SK-N-SH (cell line): Measurements from ENCODE around the gene AFG3L2. TPM values are rescaled to one million over a fixed set of nuclear protein-coding genes. Genes with fewer than 3 reads are reported as not detected.
A peak's percentile ranks its signal among the peaks of the same experiment; 100 is the strongest.

Experiments used
- CTCF ChIA-PET: fragments of 300-600, 350-600 bp; formaldehyde crosslinking; extraction: SDS; loops from one replicate; lab custom pipeline; 2021; lab: Yijun Ruan, JAX
- POLR2A ChIA-PET: fragments of 350-600 bp; sonication (Branson Sonifier 250); formaldehyde crosslinking; extraction: SDS; loops from one replicate; lab custom pipeline; 2020; ENCODE audit warnings: antibody characterized with exemption, inconsistent platforms; lab: Yijun Ruan, JAX
- DNase-seq: peaks from one replicate; pipeline ENCODE4 v3.0.0; 2012
- H2AFZ ChIP-seq: fragments of 200-600 bp; sonication (generic); 2 replicates; pipeline ENCODE4 v1.8.1; 2016; ENCODE audit warnings: antibody characterized with exemption, mild to moderate bottlenecking, low read depth
- H3F3A ChIP-seq: fragments of 200-600 bp; sonication (generic); replicated peaks from 2 replicates; pipeline ENCODE3; 2016; ENCODE audit warnings: antibody characterized with exemption, mild to moderate bottlenecking; ENCODE audit not compliant: insufficient read depth
- H3K27ac ChIP-seq, 2 experiments: fragments of 200-500 bp in 1 of 2; fragments of 200-600 bp in 1 of 2; sonication (Bioruptor generic) in 1 of 2; sonication (generic), shearing (Covaris generic) in 1 of 2; 2 replicates each; pipeline versions ENCODE4 v1.5.1 to v1.6.1; 2014 to 2016; ENCODE audit warnings: low read depth in 2 of 2, inconsistent platforms in 1 of 2, low read length in 1 of 2, mild to moderate bottlenecking in 1 of 2, mixed read lengths in 1 of 2
- H3K27me3 ChIP-seq: fragments of 200-600 bp; sonication (generic), shearing (Covaris generic); 2 replicates; pipeline ENCODE4 v1.6.1; 2016; ENCODE audit warnings: mixed run types; ENCODE audit not compliant: insufficient read depth
- H3K36me3 ChIP-seq, 2 experiments: fragments of 200-500 bp in 1 of 2; fragments of 200-600 bp in 1 of 2; sonication (Bioruptor generic) in 1 of 2; sonication (generic) in 1 of 2; replicated peaks in 1 of 2; 2 replicates each; pipeline versions ENCODE3 to v1.5.1; 2014 to 2016; ENCODE audit warnings: low read length in 1 of 2, mild to moderate bottlenecking in 1 of 2; ENCODE audit not compliant: insufficient read depth in 2 of 2, control insufficient read depth in 1 of 2
- H3K4me1 ChIP-seq, 2 experiments: fragments of 200-500 bp in 1 of 2; fragments of 200-600 bp in 1 of 2; sonication (Bioruptor generic) in 1 of 2; sonication (generic), shearing (Covaris generic) in 1 of 2; 2 replicates each; pipeline versions ENCODE4 v1.5.1 to v1.6.1; 2014 to 2016; ENCODE audit warnings: low read depth in 1 of 2, low read length in 1 of 2, mixed run types in 1 of 2; ENCODE audit not compliant: insufficient read depth in 2 of 2, control insufficient read depth in 1 of 2
- H3K4me2 ChIP-seq: fragments of 200-600 bp; sonication (generic), shearing (Covaris generic); 2 replicates; pipeline ENCODE4 v1.6.1; 2017; ENCODE audit warnings: mixed run types
- H3K4me3 ChIP-seq, 2 experiments: fragments of 200-500 bp in 1 of 2; fragments of 200-600 bp in 1 of 2; sonication (Bioruptor generic) in 1 of 2; sonication (generic), shearing (Covaris generic) in 1 of 2; 2 replicates each; pipeline versions ENCODE4 v1.5.1 to v1.8.1; 2014 to 2016; ENCODE audit warnings: low read depth in 2 of 2, inconsistent platforms in 1 of 2, low read length in 1 of 2, mild to moderate bottlenecking in 1 of 2, mixed read lengths in 1 of 2, moderate library complexity in 1 of 2
- H3K79me2 ChIP-seq: fragments of 200-600 bp; sonication (generic); 2 replicates; pipeline ENCODE4 v1.8.1; 2017; ENCODE audit warnings: mild to moderate bottlenecking; ENCODE audit not compliant: insufficient read depth
- H3K9ac ChIP-seq: fragments of 200-600 bp; sonication (generic); 2 replicates; pipeline ENCODE4 v1.6.1; 2017; ENCODE audit warnings: mixed run types
- H3K9me2 ChIP-seq: fragments of 200-600 bp; sonication (generic); 2 replicates; pipeline ENCODE4 v1.6.1; 2017; ENCODE audit warnings: mixed run types
- H3K9me3 ChIP-seq: fragments of 200-600 bp; sonication (generic); 2 replicates; pipeline ENCODE4 v1.6.1; 2017; ENCODE audit warnings: mixed run types, mild to moderate bottlenecking, moderate library complexity
- H4K20me1 ChIP-seq: fragments of 200-600 bp; sonication (generic); 2 replicates; pipeline ENCODE4 v1.6.1; 2017; ENCODE audit warnings: mild to moderate bottlenecking, mixed run types; ENCODE audit not compliant: insufficient read depth
- EZH2phosphoT487 ChIP-seq: fragments of 200-600 bp; sonication (generic); IDR thresholded peaks from 2 replicates; pipeline ENCODE4 v1.6.1; 2017; ENCODE audit warnings: low read depth, mixed run types, mild to moderate bottlenecking, antibody characterized with exemption, moderate library complexity, borderline replicate concordance
- GABPA ChIP-seq: IDR thresholded peaks from 2 replicates; pipeline ENCODE4 v1.4.0; 2012; ENCODE audit warnings: low read depth, mild to moderate bottlenecking
- JUND ChIP-seq: IDR thresholded peaks from 2 replicates; pipeline ENCODE4 v1.4.0; 2012
- MEF2A ChIP-seq: IDR thresholded peaks from 2 replicates; pipeline ENCODE4 v1.4.0; 2012; ENCODE audit warnings: low read depth, borderline replicate concordance
- POLR2AphosphoS5 ChIP-seq: IDR thresholded peaks from 2 replicates; pipeline ENCODE4 v1.6.1; 2012; ENCODE audit warnings: low read depth, low read length
- RAD21 ChIP-seq: IDR thresholded peaks from 2 replicates; pipeline ENCODE4 v1.6.1; 2012; ENCODE audit warnings: mild to moderate bottlenecking, low read length
- SIN3A ChIP-seq: IDR thresholded peaks from 2 replicates; pipeline ENCODE4 v1.6.1; 2012; ENCODE audit warnings: low read depth, mild to moderate bottlenecking, low read length, moderate library complexity, borderline replicate concordance
- SMC3 ChIP-seq: IDR thresholded peaks from 2 replicates; pipeline ENCODE4 v1.6.1; 2012; ENCODE audit warnings: low read depth, low read length, improper control_type of control experiment
- TAF1 ChIP-seq: IDR thresholded peaks from 2 replicates; pipeline ENCODE4 v1.6.1; 2012; ENCODE audit warnings: low read depth, mild to moderate bottlenecking, low read length, moderate library complexity, borderline replicate concordance
- WGBS: methylation state at CpG from one replicate; pipeline ENCODE4 v1.1.6; 2017; ENCODE audit warnings: low lambda C conversion rate; 5-methylcytosine and 5-hydroxymethylcytosine counted together
- polyA plus RNA-seq, 3 experiments: library from polyadenylated mRNA; depleted of rRNA; stranded (reverse); fragments of >200 nt; gene quantifications; 2 replicates each; pipeline ENCODE4 v1.2.3, GENCODE V29; 2012
- TF ChIP-seq, protein P1 (sequence below): IDR thresholded peaks from 2 replicates; pipeline ENCODE4 v1.6.1; 2012; ENCODE audit warnings: mild to moderate bottlenecking, low read depth, low read length, moderate library complexity
- TF ChIP-seq, protein P2 (sequence below): fragments of 200-600 bp; sonication (generic); IDR thresholded peaks from 2 replicates; pipeline ENCODE4 v1.6.1; 2017; ENCODE audit warnings: antibody characterized with exemption, mild to moderate bottlenecking, moderate library complexity
- TF ChIP-seq, protein P3 (sequence below): IDR thresholded peaks from 2 replicates; pipeline ENCODE4 v1.4.0; 2012; ENCODE audit warnings: low read depth

AFG3L2 gene
- polyA plus RNA-seq, 1 of the 3 experiments (the other 2 are of a cell fraction) = 26.0 TPM

DNA sequence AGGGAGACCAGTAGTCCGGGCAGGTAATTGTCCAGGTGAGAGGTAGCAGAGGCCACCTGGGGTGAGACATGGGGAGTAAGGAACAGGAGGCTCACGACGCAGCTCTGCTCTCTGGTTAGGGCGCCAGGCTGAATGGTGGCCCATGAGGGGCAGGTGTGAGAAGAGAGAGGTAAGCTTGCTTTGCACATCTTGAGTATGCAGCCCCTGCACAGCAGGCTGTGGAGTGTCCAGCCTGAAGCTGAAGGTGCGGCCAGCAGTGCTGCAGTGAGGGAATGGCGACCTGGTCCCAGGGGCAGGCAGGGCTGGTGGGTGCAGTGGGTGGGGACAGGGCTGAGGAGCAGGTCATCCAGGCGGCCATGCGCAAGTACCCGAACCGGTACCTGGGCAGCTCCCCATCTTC lies 46.4 kb upstream of the AFG3L2 start:
- Histone ChIP-seq H3K4me1 (peaks cover 0 to 7% of the 10 kb centered on the region in 2 experiments; a peak in 1 of 4 replicates), H3K9ac (no peak overlapping the region), H3K4me2 (no peak overlapping the region), H3K4me3 (no peak overlapping the region), H3F3A (no peaks in the 10 kb centered on the region), H3K27me3 (no peaks in the 10 kb centered on the region), H3K27ac (no peak overlapping the region), H3K36me3 (peaks cover 7 to 28% of the 10 kb centered on the region in 2 experiments), H3K9me3 (no peaks in the 10 kb centered on the region), H4K20me1 (no peaks in the 10 kb centered on the region), H3K9me2 (no peaks in the 10 kb centered on the region), H2AFZ (no peak overlapping the region), H3K79me2 (peaks cover 4% of the 10 kb centered on the region; the same call in 1 of the 2 replicates)
- WGBS = 93% methylated on average over 6 of the region's 10 CpGs
- DNase-seq = no peak
- POLR2A ChIA-PET = interaction anchor here (0.9 to 1.4 kb wide), 2 partner anchors 16 to 18 kb away, joined by 3 to 5 read pairs; partner anchors contain the start of gene PRELID3A
- CTCF ChIA-PET = interaction anchor here (1.0 to 2.4 kb wide), 6 partner anchors 12 to 237 kb away, joined by 3 to 12 read pairs (median 6); no protein-coding TSS in a partner anchor
- TF ChIP-seq GABPA = no peak
- no peak for TF ChIP-seq MEF2A
- no peak for TF ChIP-seq POLR2AphosphoS5
- TF ChIP-seq, protein P1, sequence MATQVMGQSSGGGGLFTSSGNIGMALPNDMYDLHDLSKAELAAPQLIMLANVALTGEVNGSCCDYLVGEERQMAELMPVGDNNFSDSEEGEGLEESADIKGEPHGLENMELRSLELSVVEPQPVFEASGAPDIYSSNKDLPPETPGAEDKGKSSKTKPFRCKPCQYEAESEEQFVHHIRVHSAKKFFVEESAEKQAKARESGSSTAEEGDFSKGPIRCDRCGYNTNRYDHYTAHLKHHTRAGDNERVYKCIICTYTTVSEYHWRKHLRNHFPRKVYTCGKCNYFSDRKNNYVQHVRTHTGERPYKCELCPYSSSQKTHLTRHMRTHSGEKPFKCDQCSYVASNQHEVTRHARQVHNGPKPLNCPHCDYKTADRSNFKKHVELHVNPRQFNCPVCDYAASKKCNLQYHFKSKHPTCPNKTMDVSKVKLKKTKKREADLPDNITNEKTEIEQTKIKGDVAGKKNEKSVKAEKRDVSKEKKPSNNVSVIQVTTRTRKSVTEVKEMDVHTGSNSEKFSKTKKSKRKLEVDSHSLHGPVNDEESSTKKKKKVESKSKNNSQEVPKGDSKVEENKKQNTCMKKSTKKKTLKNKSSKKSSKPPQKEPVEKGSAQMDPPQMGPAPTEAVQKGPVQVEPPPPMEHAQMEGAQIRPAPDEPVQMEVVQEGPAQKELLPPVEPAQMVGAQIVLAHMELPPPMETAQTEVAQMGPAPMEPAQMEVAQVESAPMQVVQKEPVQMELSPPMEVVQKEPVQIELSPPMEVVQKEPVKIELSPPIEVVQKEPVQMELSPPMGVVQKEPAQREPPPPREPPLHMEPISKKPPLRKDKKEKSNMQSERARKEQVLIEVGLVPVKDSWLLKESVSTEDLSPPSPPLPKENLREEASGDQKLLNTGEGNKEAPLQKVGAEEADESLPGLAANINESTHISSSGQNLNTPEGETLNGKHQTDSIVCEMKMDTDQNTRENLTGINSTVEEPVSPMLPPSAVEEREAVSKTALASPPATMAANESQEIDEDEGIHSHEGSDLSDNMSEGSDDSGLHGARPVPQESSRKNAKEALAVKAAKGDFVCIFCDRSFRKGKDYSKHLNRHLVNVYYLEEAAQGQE = no peak
- no peak for TF ChIP-seq TAF1
- no peak for TF ChIP-seq SIN3A
- TF ChIP-seq JUND = no peak
- no peak for TF ChIP-seq EZH2phosphoT487
- no peak for TF ChIP-seq SMC3
- TF ChIP-seq, protein P2, sequence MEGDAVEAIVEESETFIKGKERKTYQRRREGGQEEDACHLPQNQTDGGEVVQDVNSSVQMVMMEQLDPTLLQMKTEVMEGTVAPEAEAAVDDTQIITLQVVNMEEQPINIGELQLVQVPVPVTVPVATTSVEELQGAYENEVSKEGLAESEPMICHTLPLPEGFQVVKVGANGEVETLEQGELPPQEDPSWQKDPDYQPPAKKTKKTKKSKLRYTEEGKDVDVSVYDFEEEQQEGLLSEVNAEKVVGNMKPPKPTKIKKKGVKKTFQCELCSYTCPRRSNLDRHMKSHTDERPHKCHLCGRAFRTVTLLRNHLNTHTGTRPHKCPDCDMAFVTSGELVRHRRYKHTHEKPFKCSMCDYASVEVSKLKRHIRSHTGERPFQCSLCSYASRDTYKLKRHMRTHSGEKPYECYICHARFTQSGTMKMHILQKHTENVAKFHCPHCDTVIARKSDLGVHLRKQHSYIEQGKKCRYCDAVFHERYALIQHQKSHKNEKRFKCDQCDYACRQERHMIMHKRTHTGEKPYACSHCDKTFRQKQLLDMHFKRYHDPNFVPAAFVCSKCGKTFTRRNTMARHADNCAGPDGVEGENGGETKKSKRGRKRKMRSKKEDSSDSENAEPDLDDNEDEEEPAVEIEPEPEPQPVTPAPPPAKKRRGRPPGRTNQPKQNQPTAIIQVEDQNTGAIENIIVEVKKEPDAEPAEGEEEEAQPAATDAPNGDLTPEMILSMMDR = no peak

DNA sequence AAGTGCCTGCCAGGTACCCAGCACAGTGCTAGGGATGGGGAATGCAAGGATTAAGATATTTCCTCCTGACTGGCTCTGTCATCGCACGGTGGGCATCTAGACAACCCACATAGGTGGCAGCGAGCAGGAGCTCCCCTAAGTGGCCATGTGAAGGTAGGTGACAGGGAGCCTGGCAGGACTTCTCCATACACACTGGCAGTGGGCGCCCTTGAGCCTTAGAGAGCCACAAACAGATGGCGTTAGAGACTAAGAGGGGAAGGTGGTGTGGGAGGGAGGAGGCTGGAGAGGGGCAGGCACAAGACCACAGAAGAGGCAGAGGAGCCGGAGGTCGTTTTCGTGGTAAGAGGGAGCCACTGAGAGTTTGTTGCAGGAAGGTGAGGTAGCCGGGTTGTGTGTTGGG lies 45.9 kb upstream of the AFG3L2 start:
- Histone ChIP-seq H3K4me2 (no peak overlapping the region), H3K9me2 (no peaks in the 10 kb centered on the region), H3K4me1 (peaks cover 0 to 7% of the 10 kb centered on the region in 2 experiments; a peak in 1 of 4 replicates), H3K27me3 (no peaks in the 10 kb centered on the region), H3K9ac (no peak overlapping the region), H3K27ac (no peak overlapping the region), H3K9me3 (no peaks in the 10 kb centered on the region), H3K4me3 (no peak overlapping the region), H3K79me2 (peaks cover 4% of the 10 kb centered on the region; the same call in 1 of the 2 replicates), H3F3A (no peaks in the 10 kb centered on the region), H3K36me3 (peaks cover 7 to 24% of the 10 kb centered on the region in 2 experiments), H2AFZ (no peak overlapping the region), H4K20me1 (no peaks in the 10 kb centered on the region)
- TF ChIP-seq RAD21 = peak; percentile 52
- TF ChIP-seq, protein P3, sequence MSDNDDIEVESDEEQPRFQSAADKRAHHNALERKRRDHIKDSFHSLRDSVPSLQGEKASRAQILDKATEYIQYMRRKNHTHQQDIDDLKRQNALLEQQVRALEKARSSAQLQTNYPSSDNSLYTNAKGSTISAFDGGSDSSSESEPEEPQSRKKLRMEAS = no peak
- TF ChIP-seq SMC3 = peak; percentile 27; the same call in 1 of the 2 replicates
- WGBS = 83% methylated on average over 6 of the region's 9 CpGs
- ChIA-PET POLR2A (interaction anchor here (0.9 to 1.4 kb wide), 2 partner anchors 15 to 18 kb away, joined by 3 to 5 read pairs; partner anchors contain the start of gene PRELID3A), CTCF (interaction anchor here (1.0 to 2.4 kb wide), 5 partner anchors 11 to 237 kb away, joined by 3 to 12 read pairs (median 6); no protein-coding TSS in a partner anchor)
- DNase-seq = peak; percentile 53
